OCI-LY3 (cell line): Measurements from ENCODE around the gene LHFPL2.

Experiments
- CTCF ChIP-seq: fragments of 200-600, 300-600 bp; sonication (generic); IDR thresholded peaks from 2 replicates; pipeline ENCODE4 v1.5.1; 2014; ENCODE audit warnings: antibody characterized with exemption, low read length, low read depth
- EZH2phosphoT487 ChIP-seq: fragments of 200-600 bp; shearing (Covaris generic); IDR thresholded peaks from 2 replicates; pipeline ENCODE4 v1.6.1; 2018; ENCODE audit warnings: antibody characterized with exemption, mixed run types, low read depth

DNA sequence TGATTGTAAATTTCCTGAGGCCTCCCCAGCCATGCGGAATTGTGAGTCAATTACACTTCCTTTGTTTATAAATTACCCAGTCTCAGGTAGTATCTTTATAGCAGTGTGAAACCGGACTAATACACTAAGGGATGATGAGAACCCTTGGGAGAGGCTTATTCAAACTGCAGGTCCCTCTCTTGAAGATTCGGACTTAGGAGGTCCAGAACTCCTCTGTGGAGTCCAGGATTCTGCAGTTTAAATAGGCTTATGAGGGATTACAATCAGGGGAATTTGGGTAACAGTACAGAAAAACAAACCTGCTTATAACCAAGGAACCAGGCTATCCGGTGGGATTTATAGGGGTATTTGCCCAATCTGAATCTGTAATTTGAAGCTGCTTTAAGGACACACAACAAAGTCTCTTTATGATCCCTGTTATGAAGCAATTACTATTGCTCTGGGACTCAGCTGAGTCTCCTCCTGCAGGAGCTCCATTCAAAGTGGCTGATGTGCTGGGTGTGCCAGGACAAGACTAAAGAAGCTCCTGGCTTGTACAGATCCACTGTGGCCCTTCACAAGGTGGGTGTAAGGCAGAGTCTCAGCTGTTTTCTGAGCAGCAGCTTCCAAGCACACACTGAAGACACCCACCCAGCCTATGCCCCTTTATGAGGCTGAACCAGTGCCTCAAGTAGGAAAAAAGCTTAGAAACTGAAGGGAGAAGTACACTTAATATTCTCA is 41.8 kb upstream of the LHFPL2 start:
- no peak for TF ChIP-seq CTCF
- TF ChIP-seq EZH2phosphoT487, result no peak
